Measurements from ENCODE around the gene C1QL1. TPM values are rescaled to one million over a fixed set of nuclear protein-coding genes. Genes with fewer than 3 reads are reported as not detected.
A peak's percentile ranks its signal among the peaks of the same experiment; 100 is the strongest.

The C1QL1 gene
- total and polyA plus RNA-seq, 2 of the 13 experiments (the other 11 are each of a cell fraction or from before 2014, with no cell fraction given) = 0.11 TPM

DNA sequence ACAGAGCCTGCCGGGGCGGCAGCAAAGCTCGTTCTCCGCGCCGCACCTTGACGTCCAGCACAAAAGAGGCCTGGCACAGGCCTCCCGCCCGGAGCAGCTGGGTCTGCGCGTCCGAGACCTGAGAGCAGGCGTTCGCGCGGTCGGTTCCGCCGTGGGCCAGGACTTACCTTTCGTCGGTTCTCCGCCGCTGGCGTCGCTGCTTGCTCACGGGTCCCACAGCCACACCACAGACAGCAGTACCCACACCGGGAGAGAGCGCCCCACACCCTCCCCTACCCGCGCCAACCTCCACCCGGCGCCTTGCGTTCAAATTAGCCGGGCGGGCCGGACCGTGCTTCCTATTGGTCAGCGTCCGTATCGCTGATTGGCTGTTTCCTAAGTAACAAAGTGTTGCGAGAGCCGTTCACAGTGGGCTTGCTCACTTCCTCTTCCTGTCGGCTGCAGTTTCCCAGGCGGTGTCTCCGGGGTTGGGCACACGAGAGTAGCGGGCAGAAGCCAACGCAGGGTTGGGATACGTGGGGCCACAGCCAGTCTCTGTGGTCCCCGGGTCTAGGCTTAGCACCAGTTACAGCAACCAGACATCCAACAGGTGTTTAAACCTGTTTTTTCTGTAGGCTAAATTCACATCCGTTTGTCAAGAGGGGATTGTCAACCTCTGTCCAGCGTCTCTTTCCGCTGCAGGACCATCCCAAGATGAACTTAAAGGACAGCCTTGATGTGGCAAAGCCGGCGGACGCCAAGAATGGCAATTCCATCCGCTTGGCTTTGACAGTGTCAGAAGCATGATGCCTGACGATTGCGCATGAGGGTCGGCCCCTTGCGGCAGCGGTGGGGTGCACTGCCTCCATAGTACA, 20.4 kb downstream of the C1QL1 start, which contains the start of gene KIF18B (continued):
- TF ChIP-seq PREB (CRISPR knock-in tag; IDR thresholded peaks at IDR 0.05) (no peak), RORA (CRISPR knock-in tag; IDR thresholded peaks at IDR 0.05) (no peak; the same call in 1 of the 2 replicates), MED1 (CRISPR knock-in tag; IDR thresholded peaks at IDR 0.05) (peak; percentile 80), RNF2 (conservative IDR thresholded peaks at IDR 0.05; ENCODE audit: low read depth) (no peak), ARNTL (CRISPR knock-in tag; IDR thresholded peaks at IDR 0.05) (peak; percentile 81), ZNF543 (CRISPR knock-in tag; IDR thresholded peaks at IDR 0.05) (peak; percentile 30), ZNF75D (CRISPR knock-in tag; IDR thresholded peaks at IDR 0.05; ENCODE audit: borderline replicate concordance) (no peak), SIN3A (IDR thresholded peaks at IDR 0.05; ENCODE audit: borderline replicate concordance, low read depth, low read length) (peak; percentile 100), LCORL (IDR thresholded peaks at IDR 0.05) (no peak), LCORL (CRISPR knock-in tag; IDR thresholded peaks at IDR 0.05) (peak; percentile 30; the same call in 1 of the 2 replicates), ZBTB33 (CRISPR knock-in tag; IDR thresholded peaks at IDR 0.05) (peak; percentile 71), TEAD2 (CRISPR knock-in tag; IDR thresholded peaks at IDR 0.05) (no peak), ZFP1 (CRISPR knock-in tag; IDR thresholded peaks at IDR 0.05) (no peak), CHCHD3 (CRISPR knock-in tag; IDR thresholded peaks at IDR 0.05) (peak; percentile 91; the same call in 1 of the 2 replicates), ZSCAN30 (CRISPR knock-in tag; IDR thresholded peaks at IDR 0.05) (no peak), SCMH1 (CRISPR knock-in tag; IDR thresholded peaks at IDR 0.05; ENCODE audit: borderline replicate concordance) (no peak), ZNF460 (CRISPR knock-in tag; IDR thresholded peaks at IDR 0.05; ENCODE audit: borderline replicate concordance) (no peak), MTF2 (CRISPR knock-in tag; IDR thresholded peaks at IDR 0.05; ENCODE audit: borderline replicate concordance) (no peak; the same call in 1 of the 2 replicates)
- TF ChIP-seq, protein P1, sequence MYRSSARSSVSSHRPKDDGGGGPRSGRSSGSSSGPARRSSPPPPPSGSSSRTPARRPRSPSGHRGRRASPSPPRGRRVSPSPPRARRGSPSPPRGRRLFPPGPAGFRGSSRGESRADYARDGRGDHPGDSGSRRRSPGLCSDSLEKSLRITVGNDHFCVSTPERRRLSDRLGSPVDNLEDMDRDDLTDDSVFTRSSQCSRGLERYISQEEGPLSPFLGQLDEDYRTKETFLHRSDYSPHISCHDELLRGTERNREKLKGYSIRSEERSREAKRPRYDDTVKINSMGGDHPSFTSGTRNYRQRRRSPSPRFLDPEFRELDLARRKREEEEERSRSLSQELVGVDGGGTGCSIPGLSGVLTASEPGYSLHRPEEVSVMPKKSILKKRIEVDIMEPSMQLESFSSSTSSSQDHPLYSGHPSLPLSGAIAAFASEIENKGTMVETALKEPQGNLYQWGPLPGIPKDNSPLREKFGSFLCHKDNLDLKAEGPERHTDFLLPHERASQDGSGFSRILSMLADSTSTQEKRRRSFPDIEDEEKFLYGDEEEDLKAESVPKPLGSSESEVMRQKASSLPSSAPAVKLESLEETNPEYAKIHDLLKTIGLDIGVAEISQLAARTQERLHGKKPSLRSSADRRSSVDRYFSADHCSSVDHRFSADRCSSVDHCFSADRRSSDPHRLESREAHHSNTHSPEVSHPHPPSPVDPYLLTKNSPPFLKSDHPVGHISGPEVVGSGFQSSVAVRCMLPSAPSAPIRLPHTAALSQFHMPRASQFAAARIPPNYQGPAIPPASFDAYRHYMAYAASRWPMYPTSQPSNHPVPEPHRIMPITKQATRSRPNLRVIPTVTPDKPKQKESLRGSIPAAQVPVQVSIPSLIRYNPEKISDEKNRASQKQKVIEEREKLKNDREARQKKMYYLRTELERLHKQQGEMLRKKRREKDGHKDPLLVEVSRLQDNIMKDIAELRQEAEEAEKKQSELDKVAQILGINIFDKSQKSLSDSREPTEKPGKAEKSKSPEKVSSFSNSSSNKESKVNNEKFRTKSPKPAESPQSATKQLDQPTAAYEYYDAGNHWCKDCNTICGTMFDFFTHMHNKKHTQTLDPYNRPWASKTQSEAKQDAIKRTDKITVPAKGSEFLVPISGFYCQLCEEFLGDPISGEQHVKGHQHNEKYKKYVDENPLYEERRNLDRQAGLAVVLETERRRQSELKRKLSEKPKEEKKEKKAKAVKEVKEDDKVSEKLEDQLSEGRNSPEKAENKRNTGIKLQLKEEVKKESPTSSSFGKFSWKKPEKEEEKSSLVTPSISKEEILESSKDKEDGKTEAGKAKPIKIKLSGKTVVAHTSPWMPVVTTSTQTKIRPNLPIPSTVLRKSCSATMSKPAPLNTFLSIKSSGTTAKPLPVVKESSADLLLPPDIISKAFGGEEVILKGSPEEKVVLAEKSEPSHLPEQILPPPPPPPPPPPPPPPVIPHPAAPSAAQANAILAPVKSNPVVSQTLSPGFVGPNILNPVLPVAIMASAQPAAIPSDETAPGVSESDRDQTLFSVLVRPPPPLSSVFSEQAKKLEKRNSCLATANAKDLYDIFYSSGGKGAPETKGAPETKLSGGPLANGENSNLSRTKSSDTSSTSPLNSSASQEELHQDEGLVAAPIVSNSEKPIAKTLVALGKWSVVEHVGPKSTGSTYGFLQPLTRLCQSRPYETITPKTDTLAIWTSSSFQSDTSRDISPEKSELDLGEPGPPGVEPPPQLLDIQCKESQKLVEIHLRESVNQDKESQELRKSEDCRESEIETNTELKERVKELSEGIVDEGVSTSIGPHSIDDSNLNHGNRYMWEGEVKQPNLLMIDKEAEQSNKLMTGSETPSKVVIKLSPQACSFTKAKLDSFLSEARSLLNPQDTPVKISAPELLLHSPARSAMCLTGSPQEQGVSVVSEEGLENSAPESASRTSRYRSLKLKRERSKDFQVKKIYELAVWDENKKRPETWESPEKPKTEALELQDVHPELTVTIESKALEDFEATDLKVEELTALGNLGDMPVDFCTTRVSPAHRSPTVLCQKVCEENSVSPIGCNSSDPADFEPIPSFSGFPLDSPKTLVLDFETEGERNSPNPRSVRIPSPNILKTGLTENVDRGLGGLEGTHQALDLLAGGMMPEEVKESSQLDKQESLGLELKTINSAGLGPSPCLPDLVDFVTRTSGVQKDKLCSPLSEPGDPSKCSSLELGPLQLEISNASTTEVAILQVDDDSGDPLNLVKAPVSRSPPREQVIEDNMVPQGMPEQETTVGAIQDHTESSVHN (CRISPR knock-in tag; IDR thresholded peaks at IDR 0.05) = no peak

All from HepG2 (cell line).